Measurements from ENCODE around the gene TRPM3. TPM values are rescaled to one million over a fixed set of nuclear protein-coding genes. Genes with fewer than 3 reads are reported as not detected.

The TRPM3 gene
- total RNA-seq, 2 experiments from 2014 or later = not detected

DNA sequence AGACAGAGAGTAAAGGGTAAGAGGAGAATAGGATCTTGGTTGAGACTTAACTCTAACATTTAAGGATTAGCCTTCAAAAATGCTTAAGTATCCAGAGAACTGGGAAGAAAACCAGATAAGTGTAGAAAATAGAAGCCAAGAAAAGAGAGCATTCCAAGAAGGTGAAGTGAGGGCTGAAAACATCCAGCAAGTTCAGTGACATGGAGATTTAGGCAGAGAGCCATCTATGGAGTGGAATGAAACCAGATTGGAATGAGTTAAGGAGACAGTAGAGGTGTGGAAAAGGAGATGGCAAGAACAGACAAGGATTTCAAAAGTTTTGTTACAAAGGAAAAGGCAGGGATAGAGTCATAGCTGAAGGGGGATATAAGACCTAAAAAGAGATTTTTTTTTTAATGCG, 188.1 kb downstream of the TRPM3 start:
- ChIA-PET CTCF (no interaction called here), POLR2A (no interaction called here)
- H3K4me3 Mint-ChIP-seq = no peak overlapping the region
- no peaks in the 10 kb centered on the region for H3K36me3 Mint-ChIP-seq
- H3K27ac Mint-ChIP-seq = no peak overlapping the region
- intact Hi-C loops (cut with micrococcal nuclease) = no loop called here
- DNase-seq = no peak
- no peaks in the 10 kb centered on the region for H3K27me3 Mint-ChIP-seq
- H3K9me3 Mint-ChIP-seq = no peaks in the 10 kb centered on the region
- no peaks in the 10 kb centered on the region for H3K4me1 Mint-ChIP-seq (ENCODE audit: low read depth)

DNA sequence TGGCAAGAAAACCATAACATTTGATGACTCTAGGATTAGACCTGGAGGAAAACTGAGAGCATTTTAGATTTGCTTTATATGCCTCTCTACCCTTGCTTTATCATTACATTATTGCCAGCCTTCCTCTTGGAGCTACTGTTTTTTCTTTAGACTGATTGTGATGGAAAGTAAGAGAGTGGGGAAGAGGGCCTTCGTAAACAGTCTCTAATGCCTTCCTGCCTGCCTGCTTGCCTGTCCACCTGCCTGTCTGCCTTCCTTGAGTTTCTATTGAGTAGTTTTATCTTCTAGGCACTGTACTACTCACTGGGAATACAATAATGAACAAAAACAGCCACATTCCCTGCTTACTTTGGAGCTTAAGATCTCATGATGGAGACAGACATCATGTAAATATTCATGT, 189.3 kb downstream of the TRPM3 start:
- H3K36me3 Mint-ChIP-seq = no peaks in the 10 kb centered on the region
- H3K4me3 Mint-ChIP-seq = no peak overlapping the region
- ChIA-PET CTCF (no interaction called here), POLR2A (no interaction called here)
- no peak for DNase-seq
- no peaks in the 10 kb centered on the region for H3K27me3 Mint-ChIP-seq
- H3K9me3 Mint-ChIP-seq = no peaks in the 10 kb centered on the region
- intact Hi-C loops (cut with micrococcal nuclease) = loop anchor here (1.0 kb wide), 1 partner anchor 12 kb away; no protein-coding TSS in a partner anchor
- no peak overlapping the region for H3K27ac Mint-ChIP-seq
- no peaks in the 10 kb centered on the region for H3K4me1 Mint-ChIP-seq (ENCODE audit: low read depth)

DNA sequence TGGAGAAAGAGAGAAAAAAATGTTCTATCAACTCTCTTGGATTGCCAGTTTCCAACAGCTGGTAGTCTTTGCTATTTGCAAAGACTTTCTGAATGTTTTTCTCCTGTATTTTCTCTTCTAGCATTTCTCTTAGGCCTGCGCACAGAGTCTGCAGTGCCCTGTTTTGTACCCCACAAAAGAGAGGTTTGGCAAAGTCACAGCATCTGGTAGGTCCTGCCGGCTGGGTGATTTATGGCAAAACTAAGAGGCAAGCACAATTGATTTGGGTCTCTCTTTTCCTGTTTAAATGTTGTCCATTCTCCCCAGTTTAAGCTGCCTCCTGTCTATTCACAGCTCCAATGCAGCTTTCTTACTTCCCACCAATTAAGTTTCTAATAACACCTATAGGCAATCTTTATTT, 193.9 kb downstream of the TRPM3 start:
- ChIA-PET POLR2A (no interaction called here), CTCF (no interaction called here)
- Mint-ChIP-seq H3K27me3 (no peaks in the 10 kb centered on the region), H3K27ac (no peak overlapping the region), H3K4me3 (no peak overlapping the region), H3K4me1 (ENCODE audit: low read depth) (no peaks in the 10 kb centered on the region), H3K9me3 (no peaks in the 10 kb centered on the region), H3K36me3 (no peaks in the 10 kb centered on the region)
- DNase-seq = no peak
- intact Hi-C loops (cut with micrococcal nuclease) = no loop called here

DNA sequence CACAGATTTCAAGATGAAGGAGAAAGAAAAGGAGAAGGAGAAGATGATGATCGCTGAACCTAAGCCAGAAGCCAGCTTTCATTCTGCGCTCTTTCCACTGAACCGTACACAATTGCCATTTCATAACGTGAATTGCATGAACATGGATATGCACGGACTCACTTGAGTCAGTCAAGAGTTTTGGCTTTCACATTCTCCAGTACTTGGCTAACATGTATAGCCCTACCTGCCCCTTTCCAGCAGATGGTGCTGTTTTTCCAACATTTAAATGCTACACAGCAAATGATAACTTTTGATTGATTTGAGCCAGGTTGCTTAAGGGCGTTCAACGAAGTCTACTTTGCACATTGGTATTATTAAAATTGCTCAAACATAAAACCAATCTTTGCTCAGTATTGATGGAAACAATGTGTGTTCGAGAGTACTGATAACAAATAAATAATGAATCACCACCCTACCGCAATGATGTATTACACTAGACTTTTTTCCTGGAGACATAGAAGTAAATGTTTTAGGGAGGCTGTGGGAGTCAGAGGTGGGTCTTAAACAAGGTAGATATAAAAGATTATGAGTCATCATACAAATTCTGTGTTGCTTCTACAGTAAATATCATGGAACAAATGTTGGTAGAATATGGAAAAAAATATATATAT, 196.4 kb downstream of the TRPM3 start:
- H3K36me3 Mint-ChIP-seq = no peaks in the 10 kb centered on the region
- no peaks in the 10 kb centered on the region for H3K27me3 Mint-ChIP-seq
- intact Hi-C loops (cut with micrococcal nuclease) = no loop called here
- DNase-seq = peak; percentile 10
- no peaks in the 10 kb centered on the region for H3K9me3 Mint-ChIP-seq
- CTCF ChIA-PET = interaction anchor here (0.8 kb wide), 1 partner anchor 359 kb away, joined by 3 read pairs; no protein-coding TSS in a partner anchor
- POLR2A ChIA-PET = no interaction called here
- no peak overlapping the region for H3K27ac Mint-ChIP-seq
- no peak overlapping the region for H3K4me3 Mint-ChIP-seq
- H3K4me1 Mint-ChIP-seq (ENCODE audit: low read depth) = no peaks in the 10 kb centered on the region

DNA sequence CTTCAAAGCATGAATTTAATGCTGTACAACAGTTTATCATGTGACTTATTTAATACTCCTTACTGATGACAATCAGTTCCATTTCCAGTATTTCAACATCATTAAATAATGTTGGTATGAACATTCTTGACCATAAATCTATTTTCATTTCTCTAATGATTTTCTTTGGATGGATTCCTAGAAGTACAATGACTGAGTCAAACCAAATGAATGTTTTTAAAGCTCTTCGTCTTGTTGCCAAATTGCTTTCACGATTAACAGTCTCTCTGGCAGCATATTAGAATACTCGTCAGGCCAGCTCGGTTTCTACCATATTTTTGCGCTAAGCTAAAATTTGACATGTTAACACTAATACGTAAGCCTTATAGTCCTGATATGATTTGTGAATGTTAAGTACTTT, 197.0 kb downstream of the TRPM3 start:
- POLR2A ChIA-PET = no interaction called here
- H3K27me3 Mint-ChIP-seq = no peaks in the 10 kb centered on the region
- CTCF ChIA-PET = interaction anchor here (0.6 to 0.8 kb wide), 2 partner anchors 284 to 360 kb away, joined by 3 read pairs; no protein-coding TSS in a partner anchor
- intact Hi-C loops (cut with micrococcal nuclease) = no loop called here
- no peaks in the 10 kb centered on the region for H3K9me3 Mint-ChIP-seq
- no peak overlapping the region for H3K27ac Mint-ChIP-seq
- H3K36me3 Mint-ChIP-seq = no peaks in the 10 kb centered on the region
- H3K4me3 Mint-ChIP-seq = no peak overlapping the region
- no peak for DNase-seq
- H3K4me1 Mint-ChIP-seq (ENCODE audit: low read depth) = no peaks in the 10 kb centered on the region

DNA sequence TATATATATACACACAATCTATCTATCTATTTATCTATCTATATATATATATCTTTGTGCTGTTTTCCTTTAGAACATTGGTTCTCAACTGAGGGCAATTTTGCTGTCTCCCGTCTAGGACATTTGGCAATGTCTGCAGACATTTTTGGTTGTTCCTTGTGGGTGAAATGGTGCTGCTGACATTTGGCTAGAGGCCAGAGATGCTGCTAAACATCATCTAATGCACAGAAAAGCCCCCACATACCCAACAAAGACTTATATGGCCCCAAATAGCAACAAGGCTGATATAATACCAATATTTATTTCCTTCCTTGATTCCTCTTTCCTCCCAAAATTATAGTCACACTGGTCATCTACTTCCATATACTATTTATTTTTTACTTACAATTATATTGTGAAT, 197.5 kb downstream of the TRPM3 start:
- intact Hi-C loops (cut with micrococcal nuclease) = no loop called here
- Mint-ChIP-seq H3K4me1 (ENCODE audit: low read depth) (no peaks in the 10 kb centered on the region), H3K9me3 (no peaks in the 10 kb centered on the region), H3K4me3 (no peak overlapping the region), H3K27me3 (no peaks in the 10 kb centered on the region), H3K36me3 (no peaks in the 10 kb centered on the region), H3K27ac (no peak overlapping the region)
- ChIA-PET CTCF (interaction anchor here (0.6 to 0.8 kb wide), 2 partner anchors 283 to 360 kb away, joined by 3 read pairs; no protein-coding TSS in a partner anchor), POLR2A (no interaction called here)
- DNase-seq = no peak

DNA sequence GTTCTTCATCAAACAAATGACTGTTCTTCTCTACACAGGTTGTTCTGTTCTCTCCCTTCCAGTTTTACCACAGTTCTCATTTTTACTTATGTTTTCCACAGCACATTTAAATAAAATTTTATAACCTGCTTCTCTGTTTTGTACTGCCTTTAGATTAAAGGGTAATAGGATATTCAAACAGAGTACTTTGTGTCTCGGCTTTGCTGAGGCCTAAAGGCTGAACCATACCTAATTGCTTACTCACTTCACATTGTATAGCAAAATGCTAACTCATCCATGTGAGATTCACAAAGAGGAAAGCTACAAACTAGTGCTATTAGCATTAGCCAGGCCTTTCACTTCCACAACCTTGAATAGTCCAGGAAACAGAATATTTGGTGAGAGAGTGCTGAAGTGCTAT, 200.3 kb downstream of the TRPM3 start:
- intact Hi-C loops (cut with micrococcal nuclease) = no loop called here
- ChIA-PET CTCF (interaction anchor here (0.6 kb wide), 1 partner anchor 168 kb away, joined by 3 read pairs; no protein-coding TSS in a partner anchor), POLR2A (no interaction called here)
- Mint-ChIP-seq H3K9me3 (no peaks in the 10 kb centered on the region), H3K36me3 (no peaks in the 10 kb centered on the region), H3K4me3 (no peak overlapping the region), H3K27me3 (no peaks in the 10 kb centered on the region), H3K4me1 (ENCODE audit: low read depth) (no peaks in the 10 kb centered on the region), H3K27ac (no peak overlapping the region)
- DNase-seq = no peak

DNA sequence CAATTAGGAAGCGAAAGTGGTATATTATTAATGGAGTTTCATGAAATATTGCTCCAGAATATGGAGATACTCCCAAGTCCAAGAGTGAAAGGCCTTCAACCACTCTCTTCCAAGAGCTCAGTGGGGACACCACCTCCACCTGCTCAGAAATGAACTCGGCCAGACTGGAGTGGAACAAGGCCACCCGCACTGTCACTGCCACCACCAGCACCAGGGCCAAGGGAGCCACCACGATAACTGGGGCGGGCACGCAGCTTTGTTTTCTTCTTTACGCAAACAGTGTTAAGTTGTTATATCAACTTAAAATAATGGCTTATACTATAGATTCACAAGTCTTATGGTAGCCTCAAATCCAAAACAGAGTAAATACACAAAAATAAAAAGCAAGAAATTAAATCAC, 204.1 kb downstream of the TRPM3 start:
- H3K27ac Mint-ChIP-seq = no peak overlapping the region
- H3K4me3 Mint-ChIP-seq = no peak overlapping the region
- ChIA-PET CTCF (no interaction called here), POLR2A (no interaction called here)
- no peak for DNase-seq
- intact Hi-C loops (cut with micrococcal nuclease) = no loop called here
- H3K9me3 Mint-ChIP-seq = no peaks in the 10 kb centered on the region
- H3K27me3 Mint-ChIP-seq = peaks cover 2% of the 10 kb centered on the region
- no peaks in the 10 kb centered on the region for H3K4me1 Mint-ChIP-seq (ENCODE audit: low read depth)
- no peaks in the 10 kb centered on the region for H3K36me3 Mint-ChIP-seq

DNA sequence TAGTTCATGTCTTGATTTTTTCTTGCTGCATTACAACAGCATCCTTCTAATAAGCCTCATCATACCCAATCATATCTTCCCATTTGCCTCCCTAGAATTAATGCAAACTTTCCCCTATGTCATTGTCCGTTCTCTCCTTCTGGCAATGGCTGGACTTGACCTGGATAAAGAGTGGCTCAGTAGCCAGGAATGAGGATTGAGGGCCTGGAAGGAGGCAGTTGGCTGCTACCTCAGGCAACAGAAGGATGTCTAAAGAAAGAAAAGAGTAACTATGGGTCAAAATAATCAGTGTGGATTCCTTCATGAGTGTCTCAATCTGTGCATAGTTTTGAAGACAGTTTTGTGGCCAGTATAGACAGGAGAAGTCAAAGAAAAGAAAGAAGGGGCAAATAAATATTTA, 209.6 kb downstream of the TRPM3 start:
- H3K4me3 Mint-ChIP-seq = no peak overlapping the region
- ChIA-PET CTCF (no interaction called here), POLR2A (no interaction called here)
- H3K36me3 Mint-ChIP-seq = no peaks in the 10 kb centered on the region
- H3K4me1 Mint-ChIP-seq (ENCODE audit: low read depth) = no peaks in the 10 kb centered on the region
- no peak for DNase-seq
- intact Hi-C loops (cut with micrococcal nuclease) = no loop called here
- no peak overlapping the region for H3K27ac Mint-ChIP-seq
- no peaks in the 10 kb centered on the region for H3K9me3 Mint-ChIP-seq
- peaks cover 2% of the 10 kb centered on the region for H3K27me3 Mint-ChIP-seq

DNA sequence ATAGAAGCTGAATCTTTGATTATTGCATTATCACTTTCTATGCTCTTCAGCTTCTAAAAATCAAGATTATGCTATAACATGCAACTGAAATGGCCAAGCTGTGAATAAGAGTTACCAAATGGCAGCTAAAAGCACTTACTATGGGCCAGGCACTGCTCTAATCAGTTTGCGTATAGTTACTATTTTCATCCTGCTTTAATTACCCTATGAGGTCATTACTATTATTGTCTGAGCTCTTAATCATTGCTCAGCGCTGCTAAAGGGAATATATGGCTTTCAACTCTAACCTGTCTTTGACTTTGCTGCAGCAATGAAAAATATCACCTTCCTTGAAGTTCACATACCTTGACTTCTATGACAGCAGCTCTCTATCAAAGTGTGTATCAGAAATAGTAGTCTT, 210.8 kb downstream of the TRPM3 start:
- Mint-ChIP-seq H3K4me1 (ENCODE audit: low read depth) (no peaks in the 10 kb centered on the region), H3K36me3 (no peaks in the 10 kb centered on the region), H3K4me3 (no peak overlapping the region), H3K27me3 (peaks cover 2% of the 10 kb centered on the region), H3K27ac (no peak overlapping the region), H3K9me3 (no peaks in the 10 kb centered on the region)
- POLR2A ChIA-PET = no interaction called here
- intact Hi-C loops (cut with micrococcal nuclease) = no loop called here
- DNase-seq = no peak
- CTCF ChIA-PET = no interaction called here

DNA sequence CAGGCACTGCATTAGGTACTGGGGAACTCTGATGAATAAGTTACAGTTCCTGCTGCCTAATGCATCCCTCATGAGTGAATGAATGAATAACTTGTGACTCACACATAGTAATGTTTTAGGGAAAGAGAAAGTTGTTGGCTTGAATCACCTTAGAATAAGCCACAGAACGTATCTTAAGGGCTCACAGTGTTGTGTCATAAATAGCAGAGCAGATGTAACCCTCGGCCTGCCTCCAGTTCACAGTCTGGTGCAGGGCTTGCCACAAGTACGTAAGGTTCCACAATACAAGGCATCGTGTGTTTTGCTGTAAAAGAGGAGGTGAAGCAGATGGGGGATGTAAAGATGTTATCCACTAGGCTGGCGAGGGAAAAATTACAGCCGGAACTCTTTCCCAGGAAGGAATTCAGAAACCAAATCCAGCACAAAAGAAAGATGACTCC, 218.7 kb downstream of the TRPM3 start:
- CTCF ChIA-PET = no interaction called here
- intact Hi-C loops (cut with micrococcal nuclease) = no loop called here
- H3K4me1 Mint-ChIP-seq (ENCODE audit: low read depth) = no peaks in the 10 kb centered on the region
- POLR2A ChIA-PET = no interaction called here
- H3K36me3 Mint-ChIP-seq = no peaks in the 10 kb centered on the region
- DNase-seq = no peak
- no peak overlapping the region for H3K4me3 Mint-ChIP-seq
- H3K9me3 Mint-ChIP-seq = no peaks in the 10 kb centered on the region
- H3K27ac Mint-ChIP-seq = no peak overlapping the region
- H3K27me3 Mint-ChIP-seq = no peaks in the 10 kb centered on the region

DNA sequence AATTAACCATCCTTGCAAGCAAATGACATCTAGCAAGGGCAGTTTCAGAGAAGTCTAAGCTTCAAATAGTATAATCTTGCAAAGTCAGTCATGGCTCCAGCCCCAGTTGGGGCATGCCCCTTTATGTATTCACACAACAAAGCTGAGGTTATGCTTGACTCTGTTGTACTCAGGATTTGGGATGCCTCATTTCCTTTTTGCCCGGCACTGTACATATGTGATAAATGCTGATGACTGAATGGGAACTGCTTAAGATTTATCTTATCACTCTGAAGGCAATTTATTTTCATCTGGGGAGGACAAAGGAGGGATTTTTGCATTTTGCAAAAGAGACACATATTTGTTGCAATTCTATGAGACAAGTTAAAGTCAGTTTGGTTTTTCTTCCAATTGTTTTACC, 219.2 kb downstream of the TRPM3 start:
- H3K9me3 Mint-ChIP-seq = no peaks in the 10 kb centered on the region
- intact Hi-C loops (cut with micrococcal nuclease) = no loop called here
- no peak for DNase-seq
- POLR2A ChIA-PET = no interaction called here
- CTCF ChIA-PET = no interaction called here
- no peaks in the 10 kb centered on the region for H3K4me1 Mint-ChIP-seq (ENCODE audit: low read depth)
- no peaks in the 10 kb centered on the region for H3K27me3 Mint-ChIP-seq
- no peak overlapping the region for H3K4me3 Mint-ChIP-seq
- no peaks in the 10 kb centered on the region for H3K36me3 Mint-ChIP-seq
- H3K27ac Mint-ChIP-seq = no peak overlapping the region

DNA sequence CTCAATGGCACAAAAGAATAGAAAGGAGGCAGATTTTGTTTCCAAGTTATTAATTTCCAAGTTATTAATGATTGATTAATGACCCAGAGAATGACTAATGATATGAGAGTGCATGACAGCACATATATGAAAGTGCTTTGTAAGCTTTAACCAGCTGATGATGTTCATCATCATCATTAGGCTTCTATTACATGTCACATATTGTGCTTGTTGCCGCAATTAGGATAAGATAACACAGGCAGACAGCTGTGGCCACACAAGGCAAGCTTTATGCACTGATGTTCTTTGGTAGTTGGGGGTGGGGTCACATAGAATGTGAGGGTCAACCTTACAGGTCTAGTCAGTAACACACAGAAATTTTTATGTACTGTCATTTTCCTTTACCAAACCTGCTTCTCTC, 219.7 kb downstream of the TRPM3 start:
- Mint-ChIP-seq H3K4me1 (ENCODE audit: low read depth) (no peaks in the 10 kb centered on the region), H3K27me3 (no peaks in the 10 kb centered on the region), H3K4me3 (no peak overlapping the region), H3K9me3 (no peaks in the 10 kb centered on the region), H3K27ac (no peak overlapping the region), H3K36me3 (no peaks in the 10 kb centered on the region)
- ChIA-PET CTCF (no interaction called here), POLR2A (no interaction called here)
- intact Hi-C loops (cut with micrococcal nuclease) = no loop called here
- no peak for DNase-seq
